Measurements from ENCODE around the gene DYNC1LI1. TPM values are rescaled to one million over a fixed set of nuclear protein-coding genes. Genes with fewer than 3 reads are reported as not detected.

The DYNC1LI1 gene
- total and polyA plus RNA-seq, 9 of the 15 experiments (the other 6 are each of a cell fraction or from before 2014, with no cell fraction given): 21.0 to 85.4 (median 61.3) TPM

- POLR2A ChIA-PET: no interaction called here
- peaks cover 49% of the 10 kb centered on the region for H3K79me2 ChIP-seq (ENCODE audit: control insufficient read depth, insufficient read depth, low read length)
- H4K20me1 ChIP-seq (replicated peaks; ENCODE audit: control insufficient read depth, insufficient read depth, low read length): peaks cover 6% of the 10 kb centered on the region; the same call in 1 of the 2 replicates
- 2% methylated on average over 14 of the region's 14 CpGs for WGBS (ENCODE audit: insufficient coverage, low coverage, missing lambda C conversion rate)
- H3K27ac ChIP-seq (ENCODE audit: extremely low read depth, low read depth, low read length): peak overlapping the region; percentile 86
- H2AFZ ChIP-seq (ENCODE audit: low read depth, low read length): peak overlapping the region; percentile 97
- peaks cover 12% of the 10 kb centered on the region for H3K36me3 ChIP-seq (ENCODE audit: control insufficient read depth, insufficient read depth, low read length)
- H3K9ac ChIP-seq (ENCODE audit: insufficient read depth in 1 of 2, low read depth in 2 of 2, low read length in 2 of 2): peak overlapping the region; percentile 82 to 100
- no TSS peak for BruUV-seq (replicated peaks)
- peak overlapping the region; percentile 72 for H3K4me3 ChIP-seq
- no peaks in the 10 kb centered on the region for H3K9me1 ChIP-seq (ENCODE audit: control insufficient read depth, insufficient read depth, low read length)
- in situ Hi-C loops (cut with MboI): no loop called here
- peak; percentile 82 for ATAC-seq
- no peaks in the 10 kb centered on the region for H3K27me3 ChIP-seq (ENCODE audit: control insufficient read depth in 2 of 2, insufficient read depth in 2 of 2, low read length in 2 of 2)
- CTCF ChIA-PET (ENCODE audit: low intra/inter-chr PET ratio): no interaction called here
- H3K9me3 ChIP-seq (replicated peaks; ENCODE audit: control insufficient read depth, insufficient read depth, low read depth, low read length): no peaks in the 10 kb centered on the region
- intact Hi-C loops (cut with micrococcal nuclease): loop anchor here (2.0 kb wide), 1 partner anchor 26 kb away; no protein-coding TSS in a partner anchor
- H3K4me1 ChIP-seq (replicated peaks in 1 of 2; ENCODE audit: control insufficient read depth in 2 of 2, insufficient read depth in 2 of 2, low read length in 2 of 2): peaks cover 10 to 11% of the 10 kb centered on the region in 2 experiments
- peak overlapping the region; percentile 84 for H3K4me2 ChIP-seq (ENCODE audit: insufficient read depth, low read length)
- DNase-seq (ENCODE audit: extremely low read depth in 1 of 4, low spot score in 3 of 4): no peak
- FAIRE-seq: no peak
- no peak for TF ChIP-seq PCBP2 (IDR thresholded peaks at IDR 0.05; ENCODE audit: low read depth, low read length, poor library complexity, severe bottlenecking)
- TF ChIP-seq STAT5A (IDR thresholded peaks at IDR 0.05; ENCODE audit: borderline replicate concordance, low read length): no peak
- no peak for TF ChIP-seq ARID2 (IDR thresholded peaks at IDR 0.05)
- peak; percentile 53 for TF ChIP-seq NEUROD1 (IDR thresholded peaks at IDR 0.05; ENCODE audit: borderline replicate concordance, low read depth, low read length, partially characterized antibody)
- TF ChIP-seq, protein P1, sequence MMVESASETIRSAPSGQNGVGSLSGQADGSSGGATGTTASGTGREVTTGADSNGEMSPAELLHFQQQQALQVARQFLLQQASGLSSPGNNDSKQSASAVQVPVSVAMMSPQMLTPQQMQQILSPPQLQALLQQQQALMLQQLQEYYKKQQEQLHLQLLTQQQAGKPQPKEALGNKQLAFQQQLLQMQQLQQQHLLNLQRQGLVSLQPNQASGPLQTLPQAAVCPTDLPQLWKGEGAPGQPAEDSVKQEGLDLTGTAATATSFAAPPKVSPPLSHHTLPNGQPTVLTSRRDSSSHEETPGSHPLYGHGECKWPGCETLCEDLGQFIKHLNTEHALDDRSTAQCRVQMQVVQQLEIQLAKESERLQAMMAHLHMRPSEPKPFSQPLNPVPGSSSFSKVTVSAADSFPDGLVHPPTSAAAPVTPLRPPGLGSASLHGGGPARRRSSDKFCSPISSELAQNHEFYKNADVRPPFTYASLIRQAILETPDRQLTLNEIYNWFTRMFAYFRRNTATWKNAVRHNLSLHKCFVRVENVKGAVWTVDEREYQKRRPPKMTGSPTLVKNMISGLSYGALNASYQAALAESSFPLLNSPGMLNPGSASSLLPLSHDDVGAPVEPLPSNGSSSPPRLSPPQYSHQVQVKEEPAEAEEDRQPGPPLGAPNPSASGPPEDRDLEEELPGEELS (CRISPR knock-in tag; IDR thresholded peaks at IDR 0.05; ENCODE audit: borderline replicate concordance): 0 out of 2 replicates have a peak, but pooled peaks have one; percentile 43
- TF ChIP-seq, protein P2, sequence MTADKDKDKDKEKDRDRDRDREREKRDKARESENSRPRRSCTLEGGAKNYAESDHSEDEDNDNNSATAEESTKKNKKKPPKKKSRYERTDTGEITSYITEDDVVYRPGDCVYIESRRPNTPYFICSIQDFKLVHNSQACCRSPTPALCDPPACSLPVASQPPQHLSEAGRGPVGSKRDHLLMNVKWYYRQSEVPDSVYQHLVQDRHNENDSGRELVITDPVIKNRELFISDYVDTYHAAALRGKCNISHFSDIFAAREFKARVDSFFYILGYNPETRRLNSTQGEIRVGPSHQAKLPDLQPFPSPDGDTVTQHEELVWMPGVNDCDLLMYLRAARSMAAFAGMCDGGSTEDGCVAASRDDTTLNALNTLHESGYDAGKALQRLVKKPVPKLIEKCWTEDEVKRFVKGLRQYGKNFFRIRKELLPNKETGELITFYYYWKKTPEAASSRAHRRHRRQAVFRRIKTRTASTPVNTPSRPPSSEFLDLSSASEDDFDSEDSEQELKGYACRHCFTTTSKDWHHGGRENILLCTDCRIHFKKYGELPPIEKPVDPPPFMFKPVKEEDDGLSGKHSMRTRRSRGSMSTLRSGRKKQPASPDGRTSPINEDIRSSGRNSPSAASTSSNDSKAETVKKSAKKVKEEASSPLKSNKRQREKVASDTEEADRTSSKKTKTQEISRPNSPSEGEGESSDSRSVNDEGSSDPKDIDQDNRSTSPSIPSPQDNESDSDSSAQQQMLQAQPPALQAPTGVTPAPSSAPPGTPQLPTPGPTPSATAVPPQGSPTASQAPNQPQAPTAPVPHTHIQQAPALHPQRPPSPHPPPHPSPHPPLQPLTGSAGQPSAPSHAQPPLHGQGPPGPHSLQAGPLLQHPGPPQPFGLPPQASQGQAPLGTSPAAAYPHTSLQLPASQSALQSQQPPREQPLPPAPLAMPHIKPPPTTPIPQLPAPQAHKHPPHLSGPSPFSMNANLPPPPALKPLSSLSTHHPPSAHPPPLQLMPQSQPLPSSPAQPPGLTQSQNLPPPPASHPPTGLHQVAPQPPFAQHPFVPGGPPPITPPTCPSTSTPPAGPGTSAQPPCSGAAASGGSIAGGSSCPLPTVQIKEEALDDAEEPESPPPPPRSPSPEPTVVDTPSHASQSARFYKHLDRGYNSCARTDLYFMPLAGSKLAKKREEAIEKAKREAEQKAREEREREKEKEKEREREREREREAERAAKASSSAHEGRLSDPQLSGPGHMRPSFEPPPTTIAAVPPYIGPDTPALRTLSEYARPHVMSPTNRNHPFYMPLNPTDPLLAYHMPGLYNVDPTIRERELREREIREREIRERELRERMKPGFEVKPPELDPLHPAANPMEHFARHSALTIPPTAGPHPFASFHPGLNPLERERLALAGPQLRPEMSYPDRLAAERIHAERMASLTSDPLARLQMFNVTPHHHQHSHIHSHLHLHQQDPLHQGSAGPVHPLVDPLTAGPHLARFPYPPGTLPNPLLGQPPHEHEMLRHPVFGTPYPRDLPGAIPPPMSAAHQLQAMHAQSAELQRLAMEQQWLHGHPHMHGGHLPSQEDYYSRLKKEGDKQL (CRISPR knock-in tag; IDR thresholded peaks at IDR 0.05; ENCODE audit: borderline replicate concordance): no peak
- no peak for TF ChIP-seq ZNF699 (CRISPR knock-in tag; IDR thresholded peaks at IDR 0.05; ENCODE audit: insufficient replicate concordance)
- 0 out of 2 replicates have a peak, but pooled peaks have one; percentile 0 for TF ChIP-seq SMC3 (conservative IDR thresholded peaks at IDR 0.05; ENCODE audit: insufficient read depth, low read depth, low read length)
- TF ChIP-seq, protein P3, sequence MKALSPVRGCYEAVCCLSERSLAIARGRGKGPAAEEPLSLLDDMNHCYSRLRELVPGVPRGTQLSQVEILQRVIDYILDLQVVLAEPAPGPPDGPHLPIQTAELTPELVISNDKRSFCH (CRISPR knock-in tag; IDR thresholded peaks at IDR 0.05): no peak
- TF ChIP-seq, protein P3 (tag; IDR thresholded peaks at IDR 0.05): no peak; the same call in 1 of the 2 replicates
- peak; percentile 16; the same call in 1 of the 2 replicates for TF ChIP-seq GATAD2A (IDR thresholded peaks at IDR 0.05)
- 0 out of 2 replicates have a peak, but pooled peaks have one; percentile 45 for TF ChIP-seq E2F4 (CRISPR knock-in tag; IDR thresholded peaks at IDR 0.05; ENCODE audit: low read depth)
- TF ChIP-seq ZNF224 (CRISPR knock-in tag; IDR thresholded peaks at IDR 0.05): no peak
These were observed 481 bp upstream of the DYNC1LI1 start for GRCh38 chr3:32571192-32571485.

Data from K562 (cell line).